Measurements from ENCODE around the gene CCZ1.
"Not testable (repeated sequence)": the region's sequence is repeated elsewhere in the genome, so short reads cannot be mapped to it uniquely, and the experiment has no call there.

CCZ1 gene

DNA sequence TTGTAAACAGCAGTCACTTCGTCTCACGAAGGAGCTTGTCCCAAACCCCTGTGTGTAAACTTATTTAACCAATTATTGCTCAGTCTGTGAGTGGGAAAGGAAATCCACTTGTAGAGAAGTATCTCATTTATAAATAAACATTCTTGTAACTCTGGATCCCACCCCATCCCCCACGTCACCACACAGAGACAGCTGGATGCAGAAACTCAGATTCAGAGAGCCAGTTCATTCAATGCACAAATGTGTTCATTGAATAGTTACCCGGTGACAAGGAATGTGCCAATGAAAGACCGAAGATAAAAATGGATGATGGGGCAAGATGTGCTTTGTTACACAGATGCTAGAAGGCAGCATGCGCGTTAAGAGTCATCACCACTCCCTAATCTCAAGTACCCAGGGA lies 26.2 kb upstream of the CCZ1 start:
- Histone ChIP-seq H3K4ac (ENCODE audit: low read length) (no peak overlapping the region), H2BK15ac (ENCODE audit: low read length) (no peak overlapping the region), H3K27me3 (ENCODE audit: control insufficient read depth in 3 of 3, insufficient read depth in 3 of 3, low read depth in 1 of 3, low read length in 3 of 3) (no peaks in the 10 kb centered on the region), H3K4me1 (ENCODE audit: control insufficient read depth in 2 of 2, insufficient read depth in 1 of 2, low read depth in 1 of 2, low read length in 2 of 2) (peaks cover 2 to 6% of the 10 kb centered on the region in 2 donors), H3K9ac (ENCODE audit: low read depth, low read length, poor library complexity) (no peak overlapping the region), H2BK120ac (ENCODE audit: low read depth, low read length) (no peak overlapping the region), H3K18ac (ENCODE audit: low read length) (no peak overlapping the region), H3K9me3 (replicated peaks in 1 of 2; ENCODE audit: control insufficient read depth in 2 of 2, insufficient read depth in 1 of 2, low read depth in 1 of 2, low read length in 2 of 2) (no peaks in the 10 kb centered on the region), H2AFZ (ENCODE audit: low read length) (peak overlapping the region; percentile 96), H2AK5ac (ENCODE audit: low read depth, low read length) (no peak overlapping the region), H4K91ac (ENCODE audit: low read depth, low read length, poor library complexity) (no peak overlapping the region), H3K27ac (replicated peaks; ENCODE audit: low read length) (no peak overlapping the region), H4K8ac (ENCODE audit: low read depth, low read length) (no peak overlapping the region), H3K23ac (ENCODE audit: low read depth, low read length, poor library complexity) (no peak overlapping the region), H3K4me2 (ENCODE audit: insufficient read depth, low read length, poor library complexity, severe bottlenecking) (no peak overlapping the region), H2BK12ac (ENCODE audit: low read length) (no peak overlapping the region), H3K4me3 (ENCODE audit: low read length in 2 of 2) (peak overlapping the region in 1 of 2 donors; percentile 12), H3K79me1 (ENCODE audit: low read depth, low read length) (no peaks in the 10 kb centered on the region), H3K14ac (ENCODE audit: low read length) (no peak overlapping the region), H2BK5ac (ENCODE audit: low read length) (no peak overlapping the region), H3K36me3 (replicated peaks in 1 of 2; ENCODE audit: control insufficient read depth in 2 of 2, insufficient read depth in 2 of 2, low read length in 2 of 2) (no peaks in the 10 kb centered on the region)
- no CpG with 5 or more reads among the region's 7 CpGs for WGBS, 2 donors (ENCODE audit: extremely low coverage in 2 of 2, insufficient read length in 2 of 2, insufficient replicate concordance in 1 of 2)
- no peak for DNase-seq (ENCODE audit: low spot score)

DNA sequence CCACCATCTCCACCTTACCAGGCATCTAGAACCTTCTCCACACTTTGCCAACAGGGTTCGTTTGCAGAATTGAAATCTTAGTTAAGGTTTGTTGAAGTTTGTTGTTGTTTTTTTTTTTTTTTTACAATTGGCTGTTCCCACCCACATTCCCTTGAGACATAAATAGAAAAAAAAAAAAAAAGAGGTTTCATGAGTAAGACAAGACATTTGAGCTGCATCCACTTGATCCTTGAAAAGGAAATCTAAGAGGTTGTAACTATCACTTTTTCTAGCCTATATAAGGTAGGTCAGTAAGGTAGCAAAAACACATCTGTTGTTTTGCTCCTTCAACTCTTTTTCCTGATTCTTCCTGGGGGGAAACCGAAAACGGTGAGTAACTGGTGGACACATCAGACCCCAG lies 18.9 kb upstream of the CCZ1 start:
- not testable (repeated sequence) for H2AFZ ChIP-seq (ENCODE audit: low read length); H4K91ac ChIP-seq (ENCODE audit: low read depth, low read length, poor library complexity); H3K4ac ChIP-seq (ENCODE audit: low read length); H3K27ac ChIP-seq (replicated peaks; ENCODE audit: low read length); H2BK5ac ChIP-seq (ENCODE audit: low read length); H3K14ac ChIP-seq (ENCODE audit: low read length); DNase-seq (ENCODE audit: low spot score); H3K36me3 ChIP-seq (replicated peaks in 1 of 2; ENCODE audit: control insufficient read depth in 2 of 2, insufficient read depth in 2 of 2, low read length in 2 of 2); H3K18ac ChIP-seq (ENCODE audit: low read length); H3K4me2 ChIP-seq (ENCODE audit: insufficient read depth, low read length, poor library complexity, severe bottlenecking); H3K9ac ChIP-seq (ENCODE audit: low read depth, low read length, poor library complexity); H4K8ac ChIP-seq (ENCODE audit: low read depth, low read length); H3K79me1 ChIP-seq (ENCODE audit: low read depth, low read length); H2AK5ac ChIP-seq (ENCODE audit: low read depth, low read length); H2BK120ac ChIP-seq (ENCODE audit: low read depth, low read length); H2BK12ac ChIP-seq (ENCODE audit: low read length); H3K4me3 ChIP-seq (ENCODE audit: low read length in 2 of 2); H3K9me3 ChIP-seq (replicated peaks in 1 of 2; ENCODE audit: control insufficient read depth in 2 of 2, insufficient read depth in 1 of 2, low read depth in 1 of 2, low read length in 2 of 2); H3K23ac ChIP-seq (ENCODE audit: low read depth, low read length, poor library complexity); H2BK15ac ChIP-seq (ENCODE audit: low read length); H3K4me1 ChIP-seq (ENCODE audit: control insufficient read depth in 2 of 2, insufficient read depth in 1 of 2, low read depth in 1 of 2, low read length in 2 of 2); H3K27me3 ChIP-seq (ENCODE audit: control insufficient read depth in 3 of 3, insufficient read depth in 3 of 3, low read depth in 1 of 3, low read length in 3 of 3)
- WGBS, 2 donors (ENCODE audit: extremely low coverage in 2 of 2, insufficient read length in 2 of 2, insufficient replicate concordance in 1 of 2) = no CpG with 5 or more reads among the region's 3 CpGs

DNA sequence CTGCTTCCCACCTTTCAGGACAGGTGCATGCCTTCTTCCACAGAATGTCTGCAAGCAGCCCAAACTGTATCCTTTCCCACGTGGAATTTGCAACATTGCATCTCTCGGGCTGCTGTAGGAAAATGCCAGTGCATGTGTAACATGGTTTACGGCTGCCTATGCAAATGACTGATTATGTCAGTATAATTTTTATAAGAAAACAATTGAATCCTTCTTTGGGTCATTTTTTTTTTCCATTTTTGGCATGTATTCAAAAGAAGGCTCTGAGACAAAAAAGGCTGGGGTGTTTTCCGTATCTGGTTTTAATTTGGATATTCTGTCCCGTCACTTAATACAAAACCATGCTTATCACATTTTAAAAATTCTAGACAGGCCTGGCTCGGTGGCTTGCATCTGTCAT lies 18.4 kb upstream of the CCZ1 start:
- not testable (repeated sequence) for H2BK12ac ChIP-seq (ENCODE audit: low read length); H3K27ac ChIP-seq (replicated peaks; ENCODE audit: low read length); H3K79me1 ChIP-seq (ENCODE audit: low read depth, low read length); DNase-seq (ENCODE audit: low spot score); H3K36me3 ChIP-seq (replicated peaks in 1 of 2; ENCODE audit: control insufficient read depth in 2 of 2, insufficient read depth in 2 of 2, low read length in 2 of 2); H3K4me3 ChIP-seq (ENCODE audit: low read length in 2 of 2); H3K9me3 ChIP-seq (replicated peaks in 1 of 2; ENCODE audit: control insufficient read depth in 2 of 2, insufficient read depth in 1 of 2, low read depth in 1 of 2, low read length in 2 of 2); H2BK15ac ChIP-seq (ENCODE audit: low read length); H2BK5ac ChIP-seq (ENCODE audit: low read length); H3K4ac ChIP-seq (ENCODE audit: low read length); H3K4me1 ChIP-seq (ENCODE audit: control insufficient read depth in 2 of 2, insufficient read depth in 1 of 2, low read depth in 1 of 2, low read length in 2 of 2); H3K9ac ChIP-seq (ENCODE audit: low read depth, low read length, poor library complexity); H2AFZ ChIP-seq (ENCODE audit: low read length); H2BK120ac ChIP-seq (ENCODE audit: low read depth, low read length); H4K8ac ChIP-seq (ENCODE audit: low read depth, low read length); H2AK5ac ChIP-seq (ENCODE audit: low read depth, low read length); H3K23ac ChIP-seq (ENCODE audit: low read depth, low read length, poor library complexity); H3K4me2 ChIP-seq (ENCODE audit: insufficient read depth, low read length, poor library complexity, severe bottlenecking); H3K14ac ChIP-seq (ENCODE audit: low read length); H4K91ac ChIP-seq (ENCODE audit: low read depth, low read length, poor library complexity); H3K27me3 ChIP-seq (ENCODE audit: control insufficient read depth in 3 of 3, insufficient read depth in 3 of 3, low read depth in 1 of 3, low read length in 3 of 3); H3K18ac ChIP-seq (ENCODE audit: low read length)
- no CpG with 5 or more reads among the region's 6 CpGs for WGBS, 2 donors (ENCODE audit: extremely low coverage in 2 of 2, insufficient read length in 2 of 2, insufficient replicate concordance in 1 of 2)

DNA sequence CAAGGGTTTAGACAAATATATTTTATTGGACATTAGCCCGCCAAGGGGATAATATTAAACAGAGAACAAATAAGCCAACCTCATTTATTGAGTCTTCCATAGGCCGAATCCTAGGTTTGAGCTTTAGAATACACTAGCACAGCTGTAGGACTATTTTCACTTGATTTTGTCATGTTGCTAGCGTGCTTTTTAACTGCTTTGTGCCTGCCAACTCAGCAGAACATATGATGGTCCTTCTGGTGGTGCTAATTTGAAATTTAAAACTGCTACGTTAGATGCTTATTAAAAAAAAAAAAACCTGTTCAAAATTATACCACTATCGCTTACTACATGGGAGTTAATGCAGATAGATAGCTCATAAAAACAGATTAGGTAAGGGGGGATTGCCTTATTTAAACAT lies 14.1 kb upstream of the CCZ1 start:
- H3K14ac ChIP-seq (ENCODE audit: low read length); H3K4ac ChIP-seq (ENCODE audit: low read length): not testable (repeated sequence)
- WGBS, 2 donors (ENCODE audit: extremely low coverage in 2 of 2, insufficient read length in 2 of 2, insufficient replicate concordance in 1 of 2) = no CpG with 5 or more reads among the region's 5 CpGs

More for the DNA sequence above, 14.1 kb upstream of the CCZ1 start:
- H2BK120ac ChIP-seq (ENCODE audit: low read depth, low read length); H3K27ac ChIP-seq (replicated peaks; ENCODE audit: low read length); H4K8ac ChIP-seq (ENCODE audit: low read depth, low read length); H2BK15ac ChIP-seq (ENCODE audit: low read length); H3K36me3 ChIP-seq (replicated peaks in 1 of 2; ENCODE audit: control insufficient read depth in 2 of 2, insufficient read depth in 2 of 2, low read length in 2 of 2); H3K4me3 ChIP-seq (ENCODE audit: low read length in 2 of 2); H4K91ac ChIP-seq (ENCODE audit: low read depth, low read length, poor library complexity); H3K27me3 ChIP-seq (ENCODE audit: control insufficient read depth in 3 of 3, insufficient read depth in 3 of 3, low read depth in 1 of 3, low read length in 3 of 3); H3K79me1 ChIP-seq (ENCODE audit: low read depth, low read length); H2BK5ac ChIP-seq (ENCODE audit: low read length); H2BK12ac ChIP-seq (ENCODE audit: low read length); H3K9ac ChIP-seq (ENCODE audit: low read depth, low read length, poor library complexity); H2AK5ac ChIP-seq (ENCODE audit: low read depth, low read length); H3K4me2 ChIP-seq (ENCODE audit: insufficient read depth, low read length, poor library complexity, severe bottlenecking); H3K9me3 ChIP-seq (replicated peaks in 1 of 2; ENCODE audit: control insufficient read depth in 2 of 2, insufficient read depth in 1 of 2, low read depth in 1 of 2, low read length in 2 of 2); H3K4me1 ChIP-seq (ENCODE audit: control insufficient read depth in 2 of 2, insufficient read depth in 1 of 2, low read depth in 1 of 2, low read length in 2 of 2); H3K18ac ChIP-seq (ENCODE audit: low read length); H2AFZ ChIP-seq (ENCODE audit: low read length); H3K23ac ChIP-seq (ENCODE audit: low read depth, low read length, poor library complexity); DNase-seq (ENCODE audit: low spot score): not testable (repeated sequence)
